NAMALWA (cell line): Measurements from ENCODE around the gene KLF5.

ENCODE experiments used
- DNase-seq: peaks from one replicate; pipeline ENCODE4 v3.0.0-alpha.2; 2015; ENCODE audit warnings: low spot score

KLF5 gene

GRCh38 chr13:73059460-73060250, 850 bp downstream of the KLF5 start:
- no peak for DNase-seq

GRCh38 chr13:73060251-73061160, 1.7 kb downstream of the KLF5 start:
- no peak for DNase-seq

- no peak for DNase-seq
These were observed 2.7 kb downstream of the KLF5 start for GRCh38 chr13:73061473-73061872.

GRCh38 chr13:73061876-73062275, 3.1 kb downstream of the KLF5 start:
- DNase-seq: no peak

- DNase-seq: no peak
These were observed 3.7 kb downstream of the KLF5 start for GRCh38 chr13:73062468-73062867.

- no peak for DNase-seq
These were observed 4.4 kb downstream of the KLF5 start for GRCh38 chr13:73063166-73063565.

- DNase-seq: no peak
These were observed 6.2 kb downstream of the KLF5 start for GRCh38 chr13:73065036-73065435.

GRCh38 chr13:73065665-73066340, 7.0 kb downstream of the KLF5 start:
- no peak for DNase-seq

- DNase-seq: no peak
These were observed 10.5 kb downstream of the KLF5 start for GRCh38 chr13:73069206-73069805.

GRCh38 chr13:73070451-73071098, 11.8 kb downstream of the KLF5 start:
- no peak for DNase-seq

GRCh38 chr13:73072239-73072900, 13.6 kb downstream of the KLF5 start:
- DNase-seq: no peak

GRCh38 chr13:73073050-73073449, 14.2 kb downstream of the KLF5 start:
- no peak for DNase-seq

- no peak for DNase-seq
These were observed 15.2 kb downstream of the KLF5 start for GRCh38 chr13:73074014-73074413.

GRCh38 chr13:73074926-73075325, 16.1 kb downstream of the KLF5 start:
- no peak for DNase-seq

- no peak for DNase-seq
These were observed 16.7 kb downstream of the KLF5 start for GRCh38 chr13:73075546-73075945.

- no peak for DNase-seq
These were observed 17.1 kb downstream of the KLF5 start for GRCh38 chr13:73075954-73076353.

- DNase-seq: no peak
These were observed 19.1 kb downstream of the KLF5 start for GRCh38 chr13:73077865-73078264.

- DNase-seq: no peak
These were observed 20.6 kb downstream of the KLF5 start for GRCh38 chr13:73079359-73079758.

- DNase-seq: no peak
These were observed 22.6 kb downstream of the KLF5 start for GRCh38 chr13:73081256-73081915.

GRCh38 chr13:73082471-73082870, 23.7 kb downstream of the KLF5 start:
- DNase-seq: no peak

GRCh38 chr13:73082895-73083294, 24.1 kb downstream of the KLF5 start:
- no peak for DNase-seq
